Measurements from ENCODE around the gene TBC1D2. TPM values are rescaled to one million over a fixed set of nuclear protein-coding genes. Genes with fewer than 3 reads are reported as not detected.

Gene TBC1D2
- total and polyA plus RNA-seq, 2 donors (not counting 3 experiments of a cell fraction or from before 2014, with no cell fraction given), result 3.4 to 4.5 TPM

DNA sequence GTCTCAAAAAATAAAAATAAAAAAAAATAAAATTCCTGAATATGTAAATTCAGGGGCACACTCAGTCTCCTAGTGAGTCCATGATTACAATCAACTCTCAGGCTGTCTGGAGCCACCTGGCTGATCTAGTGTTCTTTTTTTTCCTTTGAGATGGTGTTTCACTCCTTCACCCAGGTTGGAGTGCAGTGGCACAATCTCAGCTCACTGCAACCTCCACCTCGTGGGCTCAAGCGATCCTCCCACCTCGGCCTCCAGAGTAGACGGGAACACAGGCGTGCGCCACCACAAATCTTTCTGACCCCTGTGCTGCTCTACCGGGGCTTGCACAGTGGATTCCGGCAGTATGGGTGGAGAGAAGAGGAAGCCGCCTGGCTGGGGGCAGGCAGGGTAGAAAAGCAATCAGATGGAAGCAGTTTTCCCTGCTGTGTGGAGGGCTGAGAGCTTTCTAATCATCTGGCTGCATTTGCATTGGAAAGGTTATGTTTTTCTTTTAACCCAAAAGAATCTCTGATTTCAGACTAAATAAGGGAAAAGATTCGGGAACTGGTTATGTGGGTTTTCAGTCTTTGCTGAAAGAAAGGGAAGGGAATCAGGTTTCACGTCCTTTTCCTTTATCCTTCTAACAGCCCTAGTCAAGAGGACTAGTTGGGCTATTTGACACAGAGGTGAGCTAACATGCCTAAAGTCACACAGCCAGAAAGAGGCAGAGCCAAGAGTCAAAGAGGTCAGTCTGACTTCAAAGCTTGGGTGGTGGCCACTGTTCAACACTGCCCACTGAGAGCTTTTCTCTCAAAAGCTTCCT is 36.7 kb downstream of the TBC1D2 start:
- Histone ChIP-seq H3K4me1 (ENCODE audit: control insufficient read depth, extremely low read depth, insufficient read depth, low read length) (peaks cover 15% of the 10 kb centered on the region), H2AFZ (ENCODE audit: low read depth, low read length) (no peak overlapping the region), H3K36me3 (ENCODE audit: control insufficient read depth in 2 of 2, extremely low read depth in 1 of 2, insufficient read depth in 2 of 2, low read length in 2 of 2) (no peaks in the 10 kb centered on the region), H3K4me3 (replicated peaks in 1 of 3; ENCODE audit: insufficient read depth in 1 of 3, low read depth in 1 of 3, low read length in 3 of 3) (no peak overlapping the region), H3K27me3 (ENCODE audit: control insufficient read depth in 2 of 2, insufficient read depth in 2 of 2, low read length in 2 of 2) (no peaks in the 10 kb centered on the region), H4K20me1 (replicated peaks; ENCODE audit: control insufficient read depth, extremely low read depth, insufficient read depth, low read length) (no peaks in the 10 kb centered on the region), H3K9ac (replicated peaks; ENCODE audit: extremely low read depth, insufficient read depth, low read length) (no peak overlapping the region), H3K79me2 (ENCODE audit: control insufficient read depth, insufficient read depth, low read length) (no peaks in the 10 kb centered on the region), H3K4me2 (ENCODE audit: insufficient read depth, low read length) (no peak overlapping the region), H3K9me3 (replicated peaks; ENCODE audit: control insufficient read depth, insufficient read depth, low read length) (no peaks in the 10 kb centered on the region), H3K9me1 (replicated peaks; ENCODE audit: control insufficient read depth, extremely low read depth, insufficient read depth, low read length) (no peaks in the 10 kb centered on the region), H3K27ac (ENCODE audit: insufficient read depth, low read depth, low read length) (no peak overlapping the region)
- ChIA-PET POLR2A (interaction anchor here (0.6 kb wide), 1 partner anchor 9 kb away, joined by 5 read pairs; no protein-coding TSS in a partner anchor), CTCF (interaction anchor here (1.2 kb wide), 1 partner anchor 9 kb away, joined by 3 read pairs; no protein-coding TSS in a partner anchor)
- DNase-seq (ENCODE audit: low read depth, low spot score) (no peak), FAIRE-seq (no peak)
- TF ChIP-seq, protein P1, sequence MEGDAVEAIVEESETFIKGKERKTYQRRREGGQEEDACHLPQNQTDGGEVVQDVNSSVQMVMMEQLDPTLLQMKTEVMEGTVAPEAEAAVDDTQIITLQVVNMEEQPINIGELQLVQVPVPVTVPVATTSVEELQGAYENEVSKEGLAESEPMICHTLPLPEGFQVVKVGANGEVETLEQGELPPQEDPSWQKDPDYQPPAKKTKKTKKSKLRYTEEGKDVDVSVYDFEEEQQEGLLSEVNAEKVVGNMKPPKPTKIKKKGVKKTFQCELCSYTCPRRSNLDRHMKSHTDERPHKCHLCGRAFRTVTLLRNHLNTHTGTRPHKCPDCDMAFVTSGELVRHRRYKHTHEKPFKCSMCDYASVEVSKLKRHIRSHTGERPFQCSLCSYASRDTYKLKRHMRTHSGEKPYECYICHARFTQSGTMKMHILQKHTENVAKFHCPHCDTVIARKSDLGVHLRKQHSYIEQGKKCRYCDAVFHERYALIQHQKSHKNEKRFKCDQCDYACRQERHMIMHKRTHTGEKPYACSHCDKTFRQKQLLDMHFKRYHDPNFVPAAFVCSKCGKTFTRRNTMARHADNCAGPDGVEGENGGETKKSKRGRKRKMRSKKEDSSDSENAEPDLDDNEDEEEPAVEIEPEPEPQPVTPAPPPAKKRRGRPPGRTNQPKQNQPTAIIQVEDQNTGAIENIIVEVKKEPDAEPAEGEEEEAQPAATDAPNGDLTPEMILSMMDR (IDR thresholded peaks at IDR 0.05; ENCODE audit: extremely low read depth in 1 of 2, insufficient read depth in 1 of 2, low read depth in 1 of 2, low read length in 2 of 2), result no peak
- TF ChIP-seq MAX (IDR thresholded peaks at IDR 0.05; ENCODE audit: insufficient read depth, insufficient read length) (no peak), GATA2 (IDR thresholded peaks at IDR 0.05; ENCODE audit: insufficient read depth, insufficient read length, low read depth, low read length) (no peak), JUN (IDR thresholded peaks at IDR 0.05; ENCODE audit: borderline replicate concordance, insufficient read depth, insufficient read length, low read depth) (no peak), MYC (IDR thresholded peaks at IDR 0.05; ENCODE audit: low read depth, low read length) (no peak), FOS (IDR thresholded peaks at IDR 0.05; ENCODE audit: borderline replicate concordance, insufficient read depth, low read length) (no peak), EZH2 (IDR thresholded peaks at IDR 0.05; ENCODE audit: borderline replicate concordance, low read depth, low read length, severe bottlenecking) (no peak), POLR2AphosphoS5 (IDR thresholded peaks at IDR 0.05; ENCODE audit: insufficient read depth, low read depth, low read length) (no peak), POLR2A (IDR thresholded peaks at IDR 0.05; ENCODE audit: low read depth, low read length) (no peak)
- intact Hi-C loops (cut with micrococcal nuclease) (no loop called here), dilution Hi-C loops (cut with MboI; ENCODE audit: extremely low pct_ligation_motif_present, low sequenced_read_pairs) (no loop called here)
- BruUV-seq (replicated peaks), result no TSS peak

All from endothelial cell of umbilical vein (primary cell).